GM12878 (cell line): ENCODE measurements around the gene IL17RE. TPM values are rescaled to one million over a fixed set of nuclear protein-coding genes. Genes with fewer than 3 reads are reported as not detected.
A peak's percentile ranks its signal among the peaks of the same experiment; 100 is the strongest.

Source experiments
- ATAC-seq: fragments of 200-7000 bp; cut with Tn5 transposase; 3 replicates; pipeline ENCODE4 v1.9.1; 2020; ENCODE audit warnings: mild to moderate bottlenecking, moderate library complexity
- BruUV-seq: library from RNA; stranded (reverse); fragments of 400-500 nt; replicated peaks from 2 replicates; lab custom pipeline; 2021; lab: Mats Ljungman, UMichigan
- CTCF ChIA-PET: fragments of 300-600 bp; sonication (Branson Sonifier 250); formaldehyde crosslinking; extraction: SDS; loops from one replicate; lab custom pipeline; 2021; ENCODE audit warnings: inconsistent platforms; lab: Yijun Ruan, JAX
- POLR2A ChIA-PET: fragments of 350-600 bp; formaldehyde crosslinking; extraction: SDS; loops from one replicate; lab custom pipeline; 2021; ENCODE audit warnings: inconsistent platforms; lab: Charles Lee
- RAD21 ChIA-PET: fragments of 300-600 bp; sonication (Branson Sonifier 250); formaldehyde crosslinking; loops from one replicate; lab custom pipeline; 2023; ENCODE audit warnings: antibody characterized with exemption; ENCODE audit not compliant: unreplicated experiment; lab: Charles Lee
- SMC1A ChIA-PET: fragments of 300-600 bp; sonication (Branson Sonifier 250); formaldehyde crosslinking; loops from one replicate; lab custom pipeline; 2023; ENCODE audit not compliant: unreplicated experiment, uncharacterized antibody; lab: Charles Lee
- DNase-seq: peaks from one replicate; pipeline ENCODE4 v3.0.0-alpha.2; 2011; ENCODE audit warnings: low read depth, low spot score
- FAIRE-seq: peaks from 3 replicates; lab custom pipeline; 2011; peaks lifted over from hg19 to GRCh38; lab: Jason Lieb, UNC
- H2AFZ ChIP-seq: 2 replicates; pipeline ENCODE4 v1.6.0; 2011; ENCODE audit warnings: low read depth, low read length, control low read depth; ENCODE audit not compliant: control insufficient read depth
- H3K27ac ChIP-seq: 2 replicates; pipeline ENCODE4 v1.5.1; 2011; ENCODE audit warnings: control low read depth; ENCODE audit not compliant: control insufficient read depth, insufficient read depth
- H3K27me3 ChIP-seq, 2 experiments: replicated peaks in 1 of 2; 2 replicates each; pipeline versions ENCODE4 v1.6.0 to v1.6.1; 2011; ENCODE audit warnings: low read length in 1 of 2; ENCODE audit not compliant: control insufficient read depth in 2 of 2, insufficient read depth in 2 of 2
- H3K36me3 ChIP-seq, 2 experiments: 2 replicates each; pipeline ENCODE4 v1.5.1; 2011; ENCODE audit warnings: low read length in 1 of 2; ENCODE audit not compliant: control insufficient read depth in 2 of 2, insufficient read depth in 2 of 2
- H3K4me1 ChIP-seq: 2 replicates; pipeline ENCODE4 v1.6.1; 2011; ENCODE audit warnings: mild to moderate bottlenecking, low read length, moderate library complexity, mixed read lengths; ENCODE audit not compliant: control insufficient read depth, insufficient read depth
- H3K4me2 ChIP-seq: 2 replicates; pipeline ENCODE4 v1.6.0; 2011; ENCODE audit warnings: control low read depth; ENCODE audit not compliant: control insufficient read depth, insufficient read depth
- H3K4me3 ChIP-seq: fragments of 200-600 bp; sonication (generic); 2 replicates; pipeline ENCODE4 v1.5.1; 2016
- H3K79me2 ChIP-seq: 2 replicates; pipeline ENCODE4 v1.6.0; 2011; ENCODE audit warnings: low read length; ENCODE audit not compliant: control insufficient read depth, insufficient read depth
- H3K9ac ChIP-seq: 2 replicates; pipeline ENCODE4 v1.8.0; 2011; ENCODE audit warnings: low read length, control low read depth, mixed read lengths; ENCODE audit not compliant: control insufficient read depth, insufficient read depth
- H3K9me3 ChIP-seq: replicated peaks from 3 replicates; pipeline ENCODE4 v1.5.1; 2011; ENCODE audit warnings: mild to moderate bottlenecking, low read length; ENCODE audit not compliant: control insufficient read depth, insufficient read depth
- H4K20me1 ChIP-seq: 2 replicates; pipeline ENCODE4 v1.6.0; 2011; ENCODE audit not compliant: control insufficient read depth, insufficient read depth
- FOXM1 ChIP-seq: IDR thresholded peaks from 2 replicates; pipeline ENCODE4 v1.6.1; 2012; ENCODE audit warnings: low read depth, mild to moderate bottlenecking, inconsistent platforms, low read length, moderate library complexity
- HDAC6 ChIP-seq: fragments of 200-600 bp; sonication (generic); IDR thresholded peaks from one replicate; pipeline ENCODE4 v1.8.0; 2017; ENCODE audit warnings: antibody characterized with exemption; ENCODE audit not compliant: unreplicated experiment
- IKZF1 ChIP-seq: fragments of 450-650 bp; conservative IDR thresholded peaks from 2 replicates; pipeline ENCODE4 v1.6.1; 2017; ENCODE audit warnings: antibody characterized with exemption, mild to moderate bottlenecking
- IRF4 ChIP-seq: IDR thresholded peaks from 2 replicates; pipeline ENCODE4 v1.6.1; 2011; ENCODE audit warnings: low read depth, low read length
- KLF5 ChIP-seq: fragments of 450-650 bp; IDR thresholded peaks from 2 replicates; pipeline ENCODE4 v1.6.1; 2014; ENCODE audit warnings: mild to moderate bottlenecking; ENCODE audit not compliant: partially characterized antibody
- MTA2 ChIP-seq: fragments of 450-650 bp; IDR thresholded peaks from 2 replicates; pipeline ENCODE4 v1.6.1; 2016; ENCODE audit warnings: low read depth, mild to moderate bottlenecking, moderate library complexity
- NFYA ChIP-seq: IDR thresholded peaks from 2 replicates; pipeline ENCODE4 v1.6.1; 2011; ENCODE audit warnings: low read depth, mild to moderate bottlenecking, low read length, improper control_type of control experiment, borderline replicate concordance
- POLR2A ChIP-seq: IDR thresholded peaks from 2 replicates; pipeline ENCODE4 v1.6.1; 2011; ENCODE audit warnings: low read depth, mild to moderate bottlenecking, low read length
- POU2F2 ChIP-seq: IDR thresholded peaks from 3 replicates; pipeline ENCODE4 v1.6.1; 2011; ENCODE audit warnings: low read depth, mild to moderate bottlenecking, low read length, borderline replicate concordance
- RAD21 ChIP-seq: IDR thresholded peaks from 2 replicates; pipeline ENCODE4 v1.6.1; 2011; ENCODE audit warnings: mild to moderate bottlenecking, low read depth, low read length, moderate library complexity; ENCODE audit not compliant: insufficient read depth
- SMARCA5 ChIP-seq: fragments of 450-650 bp; IDR thresholded peaks from 2 replicates; pipeline ENCODE4 v1.6.1; 2017; ENCODE audit warnings: mild to moderate bottlenecking
- SRF ChIP-seq, 2 experiments: IDR thresholded peaks; 2 replicates each; pipeline ENCODE4 v1.6.1; 2011; ENCODE audit warnings: low read depth in 2 of 2, low read length in 2 of 2, mild to moderate bottlenecking in 1 of 2, moderate library complexity in 1 of 2
- YY1 ChIP-seq: IDR thresholded peaks from 2 replicates; pipeline ENCODE4 v1.6.1; 2011; ENCODE audit warnings: low read depth, mild to moderate bottlenecking, low read length
- WGBS: methylation state at CpG from one replicate; pipeline ENCODE4 v1.1.6; 2016; ENCODE audit warnings: low lambda C conversion rate; ENCODE audit not compliant: insufficient replicate concordance, insufficient coverage; ENCODE audit errors: missing lambda C conversion rate; 5-methylcytosine and 5-hydroxymethylcytosine counted together
- in situ Hi-C: fragments of 300-500 bp; cut with MboI; formaldehyde crosslinking; loops from 9 replicates; pipeline ENCODE4 v1.14.3; 2018; ENCODE audit warnings: mixed read lengths
- intact Hi-C: fragments of 100-400 bp; cut with micrococcal nuclease; formaldehyde crosslinking; loops from one replicate; pipeline ENCODE4 v1.14.2; 2022; ENCODE audit not compliant: unreplicated experiment
- polyA plus RNA-seq, 11 experiments: library from polyadenylated mRNA; depleted of rRNA in 4 of 11; unstranded in 6 of 11; stranded (reverse) in 5 of 11; fragments of >200 nt; fragmentation: Nextera tagmentation in 4 of 11; fragmentation: Illumina TruSeq in 1 of 11; extraction: Ambion mirVana in 4 of 11; extraction: Trizol in 1 of 11; gene quantifications; 1 replicate in 1 of 11; 2 replicates in 10 of 11; pipeline versions ENCODE4 v1.2.1 to v1.2.3, GENCODE V29; 2011 to 2016; ENCODE audit warnings: inconsistent platforms in 2 of 11, missing spikeins in 2 of 11, low read depth in 1 of 11
- total RNA-seq, 4 experiments: library from RNA; depleted of rRNA in 3 of 4; stranded (reverse); fragments of >200 nt in 3 of 4; fragmentation: Illumina TruSeq in 1 of 4; extraction: Trizol in 1 of 4; gene quantifications; 2 replicates each; pipeline versions ENCODE4 v1.2.1 to v1.2.3, GENCODE V29; 2013 to 2021
- TF ChIP-seq, protein P1 (sequence below): fragments of 450-650 bp; IDR thresholded peaks from 2 replicates; pipeline ENCODE4 v1.6.1; 2017; ENCODE audit warnings: low read depth, mild to moderate bottlenecking, moderate library complexity
- TF ChIP-seq, protein P2 (sequence below): fragments of 450-650 bp; IDR thresholded peaks from 2 replicates; pipeline ENCODE4 v1.6.1; 2016; ENCODE audit warnings: mild to moderate bottlenecking

IL17RE gene
- total and polyA plus RNA-seq, 10 of the 15 experiments (the other 5 are each of a cell fraction or from before 2014, with no cell fraction given) = 0.04 to 0.51 (median 0.12) TPM; not detected in 2

DNA sequence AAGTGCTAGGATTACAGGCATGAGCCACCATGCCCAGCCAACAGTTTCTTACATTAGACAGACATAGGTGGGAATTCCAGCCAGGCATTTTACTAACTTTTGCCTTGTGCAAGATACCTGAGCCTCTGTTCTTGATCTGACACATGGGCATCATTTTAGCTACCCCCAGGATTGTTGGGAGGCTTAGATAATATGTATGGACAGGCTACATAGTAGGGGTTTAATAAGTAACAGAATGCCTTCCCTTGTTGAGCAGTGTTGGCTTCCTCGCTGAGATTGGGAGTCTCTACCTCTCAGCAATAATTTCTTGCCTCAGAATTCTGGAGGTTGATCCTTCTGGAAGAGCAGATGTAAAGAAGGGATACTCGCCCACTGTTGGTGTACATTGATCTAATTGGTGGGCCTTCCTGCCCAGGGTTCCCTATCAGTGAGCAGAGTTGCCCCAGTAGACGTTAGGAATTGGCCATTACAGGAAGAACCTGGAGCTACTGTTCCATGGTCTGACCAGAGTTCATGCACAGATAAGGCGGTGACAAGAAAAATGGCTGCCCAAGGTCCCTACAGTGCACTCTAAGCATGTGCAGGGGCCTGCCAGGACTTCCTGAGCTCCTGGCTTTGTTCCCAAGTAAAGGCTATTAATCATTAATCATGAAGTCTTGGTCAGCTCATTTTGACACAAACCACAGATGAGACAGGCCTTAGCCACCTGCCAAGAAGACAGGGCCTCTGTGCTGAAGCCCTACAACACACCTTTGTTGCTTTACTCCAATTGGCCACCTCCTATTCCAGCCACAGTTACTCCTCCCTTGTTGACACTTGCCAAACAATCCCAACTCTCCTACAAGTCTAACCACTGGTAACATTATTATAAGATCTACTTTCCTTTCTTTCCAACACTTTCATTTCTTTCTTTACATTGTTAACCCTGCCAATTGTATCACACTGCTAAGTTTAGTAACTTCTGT is 5.0 kb upstream of the IL17RE start:
- H3K4me2 ChIP-seq = no peak overlapping the region
- WGBS = 49% methylated on average over 4 of the region's 4 CpGs
- H3K4me3 ChIP-seq = no peak overlapping the region
- no peaks in the 10 kb centered on the region for H3K27me3 ChIP-seq
- RAD21 ChIA-PET = interaction anchor here (1.1 to 1.6 kb wide), 3 partner anchors 18 to 35 kb away, joined by 3 to 5 read pairs (median 4); no protein-coding TSS in a partner anchor
- peaks cover 8% of the 10 kb centered on the region for H3K4me1 ChIP-seq
- H2AFZ ChIP-seq = no peak overlapping the region
- POLR2A ChIA-PET = interaction anchor here (1.0 to 1.2 kb wide), 3 partner anchors 10 to 23 kb away, joined by 3 to 7 read pairs (median 4); partner anchors contain the start of gene IL17RC
- TF ChIP-seq MTA2 (no peak), POLR2A (no peak), RAD21 (no peak), YY1 (peak; percentile 62; the same call in 1 of the 2 replicates), FOXM1 (no peak), POU2F2 (no peak), SRF (IDR thresholded peaks at IDR 0.05; ENCODE audit: low read depth in 2 of 2, low read length in 2 of 2) (no peak), HDAC6 (no peak), NFYA (no peak), SMARCA5 (no peak), KLF5 (no peak), IRF4 (no peak), IKZF1 (peak; percentile 48)
- TF ChIP-seq, protein P1, sequence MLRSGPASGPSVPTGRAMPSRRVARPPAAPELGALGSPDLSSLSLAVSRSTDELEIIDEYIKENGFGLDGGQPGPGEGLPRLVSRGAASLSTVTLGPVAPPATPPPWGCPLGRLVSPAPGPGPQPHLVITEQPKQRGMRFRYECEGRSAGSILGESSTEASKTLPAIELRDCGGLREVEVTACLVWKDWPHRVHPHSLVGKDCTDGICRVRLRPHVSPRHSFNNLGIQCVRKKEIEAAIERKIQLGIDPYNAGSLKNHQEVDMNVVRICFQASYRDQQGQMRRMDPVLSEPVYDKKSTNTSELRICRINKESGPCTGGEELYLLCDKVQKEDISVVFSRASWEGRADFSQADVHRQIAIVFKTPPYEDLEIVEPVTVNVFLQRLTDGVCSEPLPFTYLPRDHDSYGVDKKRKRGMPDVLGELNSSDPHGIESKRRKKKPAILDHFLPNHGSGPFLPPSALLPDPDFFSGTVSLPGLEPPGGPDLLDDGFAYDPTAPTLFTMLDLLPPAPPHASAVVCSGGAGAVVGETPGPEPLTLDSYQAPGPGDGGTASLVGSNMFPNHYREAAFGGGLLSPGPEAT = peak; percentile 22; the same call in 1 of the 2 replicates
- TF ChIP-seq, protein P2, sequence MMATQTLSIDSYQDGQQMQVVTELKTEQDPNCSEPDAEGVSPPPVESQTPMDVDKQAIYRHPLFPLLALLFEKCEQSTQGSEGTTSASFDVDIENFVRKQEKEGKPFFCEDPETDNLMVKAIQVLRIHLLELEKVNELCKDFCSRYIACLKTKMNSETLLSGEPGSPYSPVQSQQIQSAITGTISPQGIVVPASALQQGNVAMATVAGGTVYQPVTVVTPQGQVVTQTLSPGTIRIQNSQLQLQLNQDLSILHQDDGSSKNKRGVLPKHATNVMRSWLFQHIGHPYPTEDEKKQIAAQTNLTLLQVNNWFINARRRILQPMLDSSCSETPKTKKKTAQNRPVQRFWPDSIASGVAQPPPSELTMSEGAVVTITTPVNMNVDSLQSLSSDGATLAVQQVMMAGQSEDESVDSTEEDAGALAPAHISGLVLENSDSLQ = peak; percentile 15; the same call in 1 of the 2 replicates
- TF ChIP-seq, all 136 proteins: peak for 4
- no TSS peak for BruUV-seq
- intact Hi-C loops = no loop called here
- ChIA-PET CTCF (interaction anchor here (0.6 to 2.0 kb wide), 3 partner anchors 14 to 35 kb away, joined by 3 to 7 read pairs (median 3); no protein-coding TSS in a partner anchor), SMC1A (interaction anchor here (0.9 to 1.3 kb wide), 3 partner anchors 10 to 34 kb away, joined by 3 to 4 read pairs (median 4); no protein-coding TSS in a partner anchor)
- H4K20me1 ChIP-seq = no peaks in the 10 kb centered on the region
- peaks cover 9% of the 10 kb centered on the region for H3K79me2 ChIP-seq
- FAIRE-seq (no peak), DNase-seq (peak; percentile 28), ATAC-seq (peak; percentile 65)
- H3K27ac ChIP-seq = no peak overlapping the region
- H3K9me3 ChIP-seq = no peaks in the 10 kb centered on the region; the same call in 2 of the 3 replicates
- in situ Hi-C loops = no loop called here
- H3K9ac ChIP-seq = no peak overlapping the region
- peaks cover 2 to 10% of the 10 kb centered on the region in 2 experiments for H3K36me3 ChIP-seq
